Small intestine (tissue), 7 donors: ENCODE measurements around the gene NARS2. TPM values are rescaled to one million over a fixed set of nuclear protein-coding genes. Genes with fewer than 3 reads are reported as not detected.
A peak's percentile ranks its signal among the peaks of the same experiment; 100 is the strongest.

Source experiments
- DNase-seq, 2 donors: peaks; one replicate each; pipeline versions ENCODE4 v3.0.0 to v3.0.0-alpha.2; 2013
- FAIRE-seq: peaks from 2 replicates; lab custom pipeline; 2012; peaks lifted over from hg19 to GRCh38; lab: Jason Lieb, UNC
- H3K27ac ChIP-seq, 3 donors: one replicate each; pipeline ENCODE4 v1.5.1; 2013; ENCODE audit warnings: low read length in 2 of 3, mild to moderate bottlenecking in 2 of 3, control low read depth in 1 of 3, inconsistent platforms in 1 of 3, low read depth in 1 of 3, moderate library complexity in 1 of 3
- H3K27me3 ChIP-seq, 3 donors: one replicate each; pipeline ENCODE4 v1.6.1; 2013; ENCODE audit warnings: low read length in 3 of 3, inconsistent platforms in 1 of 3; ENCODE audit not compliant: control insufficient read depth in 3 of 3, insufficient read depth in 3 of 3
- H3K36me3 ChIP-seq, 3 donors: one replicate each; pipeline ENCODE4 v1.6.1; 2013; ENCODE audit warnings: low read length in 3 of 3, inconsistent platforms in 1 of 3, low read depth in 1 of 3, mild to moderate bottlenecking in 1 of 3, moderate library complexity in 1 of 3; ENCODE audit not compliant: control insufficient read depth in 3 of 3, insufficient read depth in 2 of 3
- H3K4me1 ChIP-seq, 3 donors: one replicate each; pipeline ENCODE4 v1.6.1; 2013; ENCODE audit warnings: low read length in 2 of 3, inconsistent platforms in 1 of 3, low read depth in 1 of 3, mild to moderate bottlenecking in 1 of 3, moderate library complexity in 1 of 3; ENCODE audit not compliant: control insufficient read depth in 3 of 3, insufficient read depth in 2 of 3
- H3K4me3 ChIP-seq, 3 donors: one replicate each; pipeline ENCODE4 v1.5.1; 2013; ENCODE audit warnings: low read length in 3 of 3, control low read depth in 1 of 3, inconsistent platforms in 1 of 3, low read depth in 1 of 3, mild to moderate bottlenecking in 1 of 3, moderate library complexity in 1 of 3
- H3K9me3 ChIP-seq, 2 donors: one replicate each; pipeline ENCODE4 v1.6.1; 2013; ENCODE audit warnings: low read depth in 1 of 2, low read length in 1 of 2; ENCODE audit not compliant: control insufficient read depth in 2 of 2, insufficient read depth in 1 of 2
- WGBS, 3 donors: extraction: QIAGEN DNeasy Blood & Tissue Kit; methylation state at CpG; one replicate each; pipeline ENCODE4 v1.1.7; 2013; 5-methylcytosine and 5-hydroxymethylcytosine counted together
- polyA plus RNA-seq, 4 donors: library from polyadenylated mRNA; stranded (reverse) in 3 of 4; unstranded in 1 of 4; fragments of 200-250 nt in 3 of 4; fragments of 120-200 nt in 1 of 4; gene quantifications; one replicate each; pipeline versions ENCODE4 v1.2.1 to v1.2.3, GENCODE V29; 2013
- donor health status: healthy with polysubstance abuse.
- donor health status: control.
- donor health status: control.
- donor health status: Bipolar disorder and iron deficiency.
- donor health status: healthy.

Gene NARS2
- polyA plus RNA-seq, 4 donors: 8.1 to 21.8 (median 12.4) TPM

DNA sequence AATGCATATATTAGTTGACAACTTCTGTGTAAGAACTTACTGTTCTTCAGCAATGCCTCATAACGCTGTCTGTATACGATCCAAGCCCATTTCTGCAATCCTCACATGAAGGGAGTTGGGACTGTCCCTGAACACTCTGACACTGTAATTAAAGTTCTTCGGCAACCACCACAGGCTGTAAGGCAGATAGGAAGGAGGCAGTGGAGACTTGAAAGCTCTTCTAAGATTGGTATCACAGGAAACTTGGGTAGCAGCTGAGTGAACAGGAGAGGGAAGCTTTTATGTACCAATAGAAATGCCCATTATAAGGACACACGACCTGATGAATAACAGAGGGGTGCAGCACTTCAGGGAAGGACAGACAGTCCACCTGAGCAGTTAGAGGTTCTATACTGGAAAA lies 145.0 kb downstream of the NARS2 start:
- 19 to 40% (median 21%) methylated on average over 4 of the region's 4 CpGs for WGBS, 3 donors
- peak in 1 of 2 donors; percentile 16 for DNase-seq
- H3K9me3 ChIP-seq: no peaks in the 10 kb centered on the region

DNA sequence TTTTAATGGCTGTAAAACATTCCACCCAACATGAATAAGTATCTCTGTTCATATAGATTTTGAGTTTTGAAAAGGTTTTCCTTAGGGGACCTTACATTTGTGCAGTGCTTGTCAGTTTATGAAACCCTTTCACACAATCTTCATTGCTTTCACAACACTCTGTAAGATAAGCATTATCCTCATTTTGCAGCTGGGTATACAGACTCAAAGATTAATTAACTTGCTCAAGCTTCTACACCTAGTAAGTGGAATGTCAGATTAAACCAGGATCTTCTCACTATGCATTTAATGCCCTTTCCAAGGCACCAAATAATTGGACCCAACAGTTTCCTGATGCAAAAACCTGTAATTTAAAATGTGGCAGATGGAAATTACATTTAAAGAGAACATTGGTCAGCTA lies 145.5 kb downstream of the NARS2 start:
- DNase-seq: peak in 1 of 2 donors; percentile 16
- Histone ChIP-seq H3K27ac (no peak overlapping the region), H3K4me1 (peaks cover 0 to 10% (median 2%) of the 10 kb centered on the region in 3 donors), H3K9me3 (no peaks in the 10 kb centered on the region), H3K4me3 (no peak overlapping the region), H3K36me3 (no peaks in the 10 kb centered on the region), H3K27me3 (no peaks in the 10 kb centered on the region)
- FAIRE-seq: no peak

More for the DNA sequence above, 145.0 kb downstream of the NARS2 start:
- Histone ChIP-seq H3K27ac (no peak overlapping the region), H3K36me3 (no peaks in the 10 kb centered on the region), H3K27me3 (no peaks in the 10 kb centered on the region), H3K4me1 (peaks cover 0 to 10% (median 2%) of the 10 kb centered on the region in 3 donors), H3K4me3 (no peak overlapping the region)
- no peak for FAIRE-seq

DNA sequence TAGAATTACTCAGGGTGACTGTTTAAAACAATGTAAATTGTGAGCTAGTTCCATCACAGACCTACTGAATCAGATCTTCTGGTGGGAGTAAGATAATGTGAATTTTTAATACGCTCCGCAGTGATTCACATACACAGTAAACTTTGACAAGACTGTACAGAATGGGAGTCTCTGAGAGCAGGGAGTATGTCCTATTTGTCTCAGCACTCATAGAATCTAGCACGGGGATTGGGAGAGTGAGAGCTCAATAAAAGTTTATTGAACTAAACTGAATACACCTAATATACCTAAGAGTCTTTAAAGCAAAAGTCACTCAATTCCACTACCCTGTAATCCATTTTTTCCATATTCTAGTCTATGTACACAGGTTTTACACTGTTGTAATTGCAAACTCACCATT lies 145.9 kb downstream of the NARS2 start:
- no peak overlapping the region for H3K4me3 ChIP-seq
- 48 to 73% (median 59%) methylated on average over 3 of the region's 3 CpGs for WGBS, 3 donors
- no peaks in the 10 kb centered on the region for H3K27me3 ChIP-seq
- no peak overlapping the region for H3K27ac ChIP-seq
- H3K9me3 ChIP-seq: no peaks in the 10 kb centered on the region
- FAIRE-seq (no peak), DNase-seq (peak in 1 of 2 donors; percentile 8)
- H3K36me3 ChIP-seq: no peaks in the 10 kb centered on the region
- H3K4me1 ChIP-seq: peaks cover 0 to 10% (median 2%) of the 10 kb centered on the region in 3 donors

DNA sequence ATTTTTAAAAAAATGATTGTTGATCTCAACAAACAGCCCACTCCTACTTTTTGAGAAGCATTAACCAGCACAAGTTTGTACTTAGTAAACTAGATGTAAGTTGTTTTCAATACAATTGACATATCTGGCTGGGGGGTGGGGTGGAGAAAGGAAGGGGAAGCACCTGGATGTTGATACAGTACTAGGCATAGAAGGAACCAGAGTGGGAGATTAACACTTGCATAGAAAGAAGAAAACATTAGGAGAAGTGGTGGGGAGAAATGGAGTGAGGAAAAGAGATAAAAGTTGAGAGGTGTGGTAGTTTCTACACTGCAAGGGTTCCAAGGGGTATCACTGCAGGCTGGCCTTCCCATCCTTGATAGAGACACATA lies 146.4 kb downstream of the NARS2 start:
- Histone ChIP-seq H3K36me3 (no peaks in the 10 kb centered on the region), H3K4me1 (peaks cover 0 to 10% (median 2%) of the 10 kb centered on the region in 3 donors), H3K4me3 (no peak overlapping the region), H3K27me3 (no peaks in the 10 kb centered on the region), H3K9me3 (no peaks in the 10 kb centered on the region), H3K27ac (no peak overlapping the region)
- FAIRE-seq (no peak), DNase-seq (no peak)

DNA sequence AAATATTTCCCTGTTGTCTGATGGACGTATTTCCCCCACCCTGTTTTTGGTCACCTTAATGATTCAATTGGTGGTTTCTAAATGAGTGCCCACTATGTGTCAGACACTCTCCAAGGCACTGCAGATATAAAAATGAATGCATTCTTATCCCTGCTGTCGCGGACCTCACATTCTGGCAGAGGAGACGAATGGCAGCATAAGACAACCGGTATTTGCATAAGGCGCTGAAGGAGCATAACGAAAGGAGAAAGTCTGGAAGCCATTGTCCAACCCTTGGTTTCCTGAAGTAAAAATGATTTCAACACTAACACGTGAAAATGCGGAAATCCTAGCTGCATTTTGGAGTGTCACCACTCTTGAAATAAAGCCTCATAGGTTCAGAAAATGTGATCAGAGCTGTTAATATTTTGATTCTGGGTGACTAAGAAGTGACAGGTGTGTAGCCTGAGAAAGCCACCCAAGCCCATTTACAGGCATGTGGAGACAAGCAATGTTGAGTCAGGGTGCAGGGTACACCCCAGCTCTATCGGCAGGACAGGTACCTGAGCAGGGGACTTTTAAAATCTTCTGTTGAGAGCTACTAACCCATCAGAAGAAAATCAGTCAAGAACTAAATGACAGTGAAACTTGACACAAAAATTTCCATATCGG lies 146.9 kb downstream of the NARS2 start:
- FAIRE-seq: no peak
- peaks cover 0 to 10% (median 2%) of the 10 kb centered on the region in 3 donors for H3K4me1 ChIP-seq
- WGBS, 3 donors: 67 to 77% (median 73%) methylated on average over 11 of the region's 11 CpGs
- H3K27ac ChIP-seq: peak overlapping the region in 1 of 3 donors; percentile 70
- no peaks in the 10 kb centered on the region for H3K36me3 ChIP-seq
- peak in 1 of 2 donors; percentile 22 for DNase-seq
- H3K9me3 ChIP-seq: no peaks in the 10 kb centered on the region
- no peaks in the 10 kb centered on the region for H3K27me3 ChIP-seq
- H3K4me3 ChIP-seq: no peak overlapping the region

DNA sequence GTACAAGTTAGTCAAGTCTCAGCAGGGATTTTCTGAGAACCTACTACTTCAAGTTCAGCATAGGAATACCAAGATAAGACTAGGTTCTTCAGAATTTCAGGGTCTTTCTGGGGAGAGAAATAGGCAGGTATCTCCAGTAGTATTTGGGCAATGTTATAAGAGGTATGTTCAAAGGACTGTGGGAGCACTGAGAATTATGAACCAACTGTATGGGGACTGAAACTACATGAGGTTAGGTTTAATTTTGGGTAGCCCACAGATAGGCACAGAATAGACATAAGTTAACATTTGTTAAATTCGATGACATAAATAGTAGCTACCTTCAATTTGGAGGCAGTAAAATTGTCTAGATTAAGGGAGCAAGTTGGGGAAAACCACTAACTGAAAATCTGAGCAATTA lies 147.8 kb downstream of the NARS2 start:
- Histone ChIP-seq H3K9me3 (no peaks in the 10 kb centered on the region), H3K27ac (no peak overlapping the region), H3K4me1 (peaks cover 0 to 10% (median 0%) of the 10 kb centered on the region in 3 donors), H3K4me3 (no peak overlapping the region), H3K27me3 (no peaks in the 10 kb centered on the region), H3K36me3 (no peaks in the 10 kb centered on the region)
- 74 to 89% (median 88%) methylated on average over 1 of the region's 1 CpG for WGBS, 3 donors
- FAIRE-seq (no peak), DNase-seq (no peak)

DNA sequence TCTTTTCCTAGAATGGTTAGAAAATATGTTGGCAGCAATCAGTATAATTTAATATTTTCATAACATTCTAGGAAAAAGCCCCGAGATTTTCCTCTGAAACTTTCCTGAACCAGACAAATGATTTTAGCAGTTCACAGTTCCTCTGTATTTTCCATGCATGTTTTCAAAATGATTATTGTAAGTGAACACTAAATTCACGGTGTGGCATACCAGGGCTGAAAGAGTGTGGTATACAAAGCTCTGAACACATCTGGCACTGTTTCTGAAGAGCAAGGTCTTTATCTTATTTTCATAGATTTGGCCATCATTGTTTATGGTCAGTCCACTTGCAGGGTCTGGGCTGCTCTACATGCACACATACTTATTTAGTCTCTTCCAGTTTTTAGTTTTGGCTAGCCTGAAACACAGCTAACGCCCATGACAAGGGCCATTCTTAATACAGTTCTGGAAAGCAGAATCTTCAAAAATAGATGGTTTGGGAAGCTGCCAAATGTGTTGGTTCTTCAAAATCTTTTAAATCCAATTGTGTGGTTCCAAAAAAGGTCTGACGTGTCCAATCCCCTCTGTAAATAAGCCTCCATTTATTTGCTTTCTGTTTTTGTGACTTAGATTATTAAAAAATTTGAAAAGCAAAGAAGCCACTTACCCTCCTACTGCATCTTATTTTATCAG lies 149.1 kb downstream of the NARS2 start:
- Histone ChIP-seq H3K4me1 (peaks cover 0 to 10% (median 3%) of the 10 kb centered on the region in 3 donors), H3K27me3 (no peaks in the 10 kb centered on the region), H3K36me3 (no peaks in the 10 kb centered on the region), H3K9me3 (no peaks in the 10 kb centered on the region), H3K4me3 (no peak overlapping the region), H3K27ac (no peak overlapping the region)
- FAIRE-seq (no peak), DNase-seq (no peak)
- 49 to 92% (median 83%) methylated on average over 4 of the region's 4 CpGs for WGBS, 3 donors

DNA sequence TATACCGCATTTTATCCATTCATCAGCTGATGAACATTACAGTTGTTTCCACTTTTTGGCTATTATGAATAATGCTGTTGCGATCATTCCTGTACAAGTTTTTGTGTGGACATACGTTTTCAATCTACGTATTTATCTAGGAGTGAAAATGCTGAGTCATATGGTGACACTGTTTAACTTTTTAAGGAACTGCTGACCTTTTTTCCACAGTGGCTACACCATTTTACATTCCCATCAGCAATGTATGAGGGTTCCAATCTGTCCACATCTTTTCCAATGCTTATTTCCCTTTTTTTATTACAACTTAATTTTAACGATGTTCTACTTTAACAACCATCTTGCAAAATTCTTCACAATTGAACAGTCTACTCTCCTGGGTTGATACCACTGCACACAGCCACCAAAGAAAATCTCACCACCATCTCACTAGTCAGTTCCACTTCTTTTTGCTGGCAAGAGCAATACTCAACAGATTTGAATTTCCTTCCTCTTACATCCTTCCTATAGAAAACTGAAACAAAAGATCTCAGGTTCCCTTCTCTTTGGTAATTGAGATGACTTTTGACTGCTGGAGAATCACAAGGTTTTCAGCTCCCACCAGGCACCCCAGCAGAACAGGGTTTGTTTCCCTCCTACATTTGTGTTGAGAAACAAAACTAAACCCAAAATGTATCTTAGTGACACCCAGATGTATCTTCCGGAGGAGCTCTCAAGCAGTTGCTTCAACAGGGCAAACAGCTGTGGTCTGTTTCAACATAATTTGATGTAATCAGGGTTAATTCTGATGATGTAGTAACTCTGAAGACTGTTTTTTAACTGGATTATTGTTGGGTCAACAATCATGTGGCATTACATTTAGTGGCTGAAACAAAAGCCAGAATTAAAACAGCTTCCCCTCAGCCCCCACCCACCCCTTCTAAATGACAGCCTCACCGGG lies 150.1 kb downstream of the NARS2 start:
- no peak for FAIRE-seq
- no peaks in the 10 kb centered on the region for H3K9me3 ChIP-seq
- peak overlapping the region in 2 of 3 donors; percentile 12 to 60 for H3K27ac ChIP-seq
- H3K4me3 ChIP-seq: no peak overlapping the region
- H3K4me1 ChIP-seq: peaks cover 0 to 11% (median 5%) of the 10 kb centered on the region in 3 donors
- 58 to 85% (median 79%) methylated on average over 7 of the region's 7 CpGs for WGBS, 3 donors
- DNase-seq: no peak
- no peaks in the 10 kb centered on the region for H3K27me3 ChIP-seq
- H3K36me3 ChIP-seq: no peaks in the 10 kb centered on the region
